NCI-H69 (cell line): ENCODE measurements around the gene USO1.
A peak's percentile ranks its signal among the peaks of the same experiment; 100 is the strongest.
"Not testable (repeated sequence)": the region's sequence is repeated elsewhere in the genome, so short reads cannot be mapped to it uniquely, and the experiment has no call there.

ENCODE experiments used
- DNase-seq: peaks from one replicate; lab custom pipeline; 2025; lab: John Stamatoyannopoulos, UW

The USO1 gene

GRCh38 chr4:75752637-75753036 lies 28.3 kb downstream of the USO1 start:
- no peak for DNase-seq

- no peak for DNase-seq
Observed at GRCh38 chr4:75769036-75769435, 44.7 kb downstream of the USO1 start.

- no peak for DNase-seq
Observed at GRCh38 chr4:75771607-75772006, 47.2 kb downstream of the USO1 start.

GRCh38 chr4:75777589-75777988 lies 53.2 kb downstream of the USO1 start:
- no peak for DNase-seq

GRCh38 chr4:75779105-75779757 lies 54.9 kb downstream of the USO1 start:
- DNase-seq, result no peak

GRCh38 chr4:75781305-75781704 lies 56.9 kb downstream of the USO1 start:
- DNase-seq, result no peak

- no peak for DNase-seq
Observed at GRCh38 chr4:75786526-75786925, 62.1 kb downstream of the USO1 start.

GRCh38 chr4:75786938-75787337 lies 62.6 kb downstream of the USO1 start:
- no peak for DNase-seq

- no peak for DNase-seq
Observed at GRCh38 chr4:75790024-75790423, 65.6 kb downstream of the USO1 start.

- no peak for DNase-seq
Observed at GRCh38 chr4:75800972-75801371, 76.6 kb downstream of the USO1 start.

GRCh38 chr4:75806035-75806434 lies 81.7 kb downstream of the USO1 start:
- DNase-seq, result not testable (repeated sequence)

GRCh38 chr4:75817901-75818300 lies 93.5 kb downstream of the USO1 start:
- DNase-seq, result no peak

GRCh38 chr4:75819121-75819520 lies 94.7 kb downstream of the USO1 start:
- DNase-seq, result no peak

GRCh38 chr4:75820197-75820596 lies 95.8 kb downstream of the USO1 start:
- no peak for DNase-seq

GRCh38 chr4:75820676-75821075 lies 96.3 kb downstream of the USO1 start:
- no peak for DNase-seq

- no peak for DNase-seq
Observed at GRCh38 chr4:75821216-75821615, 96.8 kb downstream of the USO1 start.

- no peak for DNase-seq
Observed at GRCh38 chr4:75821966-75822365, 97.6 kb downstream of the USO1 start.

- DNase-seq, result no peak
Observed at GRCh38 chr4:75822416-75822815, 98.0 kb downstream of the USO1 start.

- no peak for DNase-seq
Observed at GRCh38 chr4:75823812-75824211, 99.4 kb downstream of the USO1 start.

- DNase-seq, result no peak
Observed at GRCh38 chr4:75830906-75831305, 106.5 kb downstream of the USO1 start.

GRCh38 chr4:75831856-75832405 lies 107.6 kb downstream of the USO1 start:
- DNase-seq, result peak; percentile 64

GRCh38 chr4:75834095-75834771 lies 109.9 kb downstream of the USO1 start:
- no peak for DNase-seq

- DNase-seq, result no peak
Observed at GRCh38 chr4:75834772-75835154, 110.4 kb downstream of the USO1 start.
